Esophagus squamous epithelium (tissue), 5 donors: Measurements from ENCODE around the gene UBL3. TPM values are rescaled to one million over a fixed set of nuclear protein-coding genes. Genes with fewer than 3 reads are reported as not detected.

Experiments
- DNase-seq: peaks from one replicate; lab custom pipeline; 2025; lab: John Stamatoyannopoulos, UW
- H3K27ac ChIP-seq, 4 donors: fragments of 200-600 bp; sonication (generic); one replicate each; pipeline ENCODE4 v1.5.1; 2016 to 2019; ENCODE audit warnings: mild to moderate bottlenecking in 1 of 4
- H3K27me3 ChIP-seq, 4 donors: fragments of 200-600 bp; sonication (generic); 1 replicate in 3 of 4; 2 replicates in 1 of 4; pipeline versions ENCODE4 v1.5.1 to v1.6.0; 2017 to 2021; ENCODE audit warnings: antibody characterized with exemption in 1 of 4
- H3K36me3 ChIP-seq, 3 donors: fragments of 200-600 bp; sonication (generic); one replicate each; pipeline ENCODE4 v1.5.1; 2016 to 2019
- H3K4me1 ChIP-seq, 3 donors: fragments of 200-600 bp; sonication (generic); one replicate each; pipeline ENCODE4 v1.5.1; 2017 to 2019
- H3K4me3 ChIP-seq, 4 donors: fragments of 200-600 bp; sonication (generic); 1 replicate in 3 of 4; 2 replicates in 1 of 4; pipeline ENCODE4 v1.5.1; 2016 to 2019; ENCODE audit warnings: mild to moderate bottlenecking in 2 of 4, moderate library complexity in 1 of 4
- H3K9me3 ChIP-seq, 3 donors: fragments of 200-600 bp; sonication (generic); one replicate each; pipeline ENCODE4 v1.5.1; 2016 to 2019
- POLR2A ChIP-seq, 4 donors: fragments of 450-650 bp; IDR thresholded peaks; one replicate each; pipeline ENCODE4 v1.6.1; 2017; ENCODE audit warnings: antibody characterized with exemption in 4 of 4, mild to moderate bottlenecking in 4 of 4, moderate library complexity in 3 of 4
- WGBS, 2 donors: methylation state at CpG; one replicate each; pipeline ENCODE4 v1.1.5; 2018; 5-methylcytosine and 5-hydroxymethylcytosine counted together
- intact Hi-C: fragments of 100-400 bp; cut with DNase I; formaldehyde crosslinking; loops from one replicate; pipeline ENCODE4 v1.15.0; 2022
- total RNA-seq, 4 donors: library from RNA; depleted of rRNA; stranded (reverse); fragments of >200 nt; gene quantifications; one replicate each; pipeline ENCODE4 v1.1.0, GENCODE V29; 2016
- TF ChIP-seq, protein P1 (sequence below), 6 experiments: fragments of 450-650 bp in 4 of 6; fragments of 200-600 bp in 2 of 6; sonication (generic) in 2 of 6; IDR thresholded peaks; one replicate each; pipeline ENCODE4 v1.5.1; 2016 to 2019; ENCODE audit warnings: antibody characterized with exemption in 6 of 6, mild to moderate bottlenecking in 4 of 6, moderate library complexity in 4 of 6
- donor health status: DM: yes; HTN: yes; CAD: no.

Gene UBL3
- total RNA-seq, 4 donors from 2014 or later = 28.1 to 47.1 (median 35.4) TPM

DNA sequence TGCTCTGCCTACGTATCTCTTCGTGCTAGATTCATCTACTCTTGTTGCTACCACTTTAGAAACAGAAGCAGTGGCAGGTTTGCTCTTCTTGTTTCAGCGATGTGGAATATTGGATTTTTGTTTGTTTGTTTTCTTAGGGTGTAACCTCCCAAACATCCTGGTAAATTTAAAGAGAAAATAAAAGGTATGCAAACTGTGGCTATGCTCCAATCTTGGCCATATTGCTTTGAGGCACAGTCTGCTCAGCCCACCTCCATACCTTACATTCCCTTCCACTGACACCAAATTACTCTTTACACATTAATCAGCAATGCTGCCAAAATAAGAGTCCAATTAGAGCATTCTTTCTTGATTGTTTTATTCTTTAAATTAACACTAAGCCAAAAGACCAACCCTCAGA is 25.2 kb upstream of the UBL3 start:
- DNase-seq = no peak
- H3K27me3 ChIP-seq = peaks cover 0 to 50% (median 0%) of the 10 kb centered on the region in 4 donors
- H3K27ac ChIP-seq = no peak overlapping the region
- WGBS, 2 donors = 72 to 77% methylated on average over 3 of the region's 3 CpGs
- H3K4me1 ChIP-seq = no peaks in the 10 kb centered on the region
- intact Hi-C loops = no loop called here
- H3K4me3 ChIP-seq = no peak overlapping the region
- TF ChIP-seq, protein P1, sequence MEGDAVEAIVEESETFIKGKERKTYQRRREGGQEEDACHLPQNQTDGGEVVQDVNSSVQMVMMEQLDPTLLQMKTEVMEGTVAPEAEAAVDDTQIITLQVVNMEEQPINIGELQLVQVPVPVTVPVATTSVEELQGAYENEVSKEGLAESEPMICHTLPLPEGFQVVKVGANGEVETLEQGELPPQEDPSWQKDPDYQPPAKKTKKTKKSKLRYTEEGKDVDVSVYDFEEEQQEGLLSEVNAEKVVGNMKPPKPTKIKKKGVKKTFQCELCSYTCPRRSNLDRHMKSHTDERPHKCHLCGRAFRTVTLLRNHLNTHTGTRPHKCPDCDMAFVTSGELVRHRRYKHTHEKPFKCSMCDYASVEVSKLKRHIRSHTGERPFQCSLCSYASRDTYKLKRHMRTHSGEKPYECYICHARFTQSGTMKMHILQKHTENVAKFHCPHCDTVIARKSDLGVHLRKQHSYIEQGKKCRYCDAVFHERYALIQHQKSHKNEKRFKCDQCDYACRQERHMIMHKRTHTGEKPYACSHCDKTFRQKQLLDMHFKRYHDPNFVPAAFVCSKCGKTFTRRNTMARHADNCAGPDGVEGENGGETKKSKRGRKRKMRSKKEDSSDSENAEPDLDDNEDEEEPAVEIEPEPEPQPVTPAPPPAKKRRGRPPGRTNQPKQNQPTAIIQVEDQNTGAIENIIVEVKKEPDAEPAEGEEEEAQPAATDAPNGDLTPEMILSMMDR (IDR thresholded peaks at IDR 0.05) = no peak
- no peak for TF ChIP-seq POLR2A (IDR thresholded peaks at IDR 0.05)
- no peaks in the 10 kb centered on the region for H3K9me3 ChIP-seq
- no peaks in the 10 kb centered on the region for H3K36me3 ChIP-seq

DNA sequence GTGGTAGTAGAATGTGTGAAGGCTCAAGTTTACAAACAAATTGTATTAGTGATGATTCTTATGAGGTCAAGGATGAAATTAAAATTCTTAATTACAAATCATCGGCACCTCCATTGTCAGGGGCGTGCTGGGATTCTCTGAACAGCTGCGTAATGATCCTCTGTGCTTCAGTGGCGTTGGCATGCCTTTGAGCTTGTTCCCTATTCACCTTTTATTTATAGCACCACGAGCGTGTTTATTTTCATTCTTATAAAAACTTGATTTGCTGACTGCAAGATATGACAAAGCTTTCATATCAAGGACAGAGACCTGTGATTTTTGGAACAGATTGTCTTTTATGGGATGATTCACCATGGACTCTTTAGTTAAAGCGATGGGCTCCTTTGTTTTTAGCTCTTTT is 18.2 kb upstream of the UBL3 start:
- DNase-seq = no peak
- Histone ChIP-seq H3K9me3 (no peaks in the 10 kb centered on the region), H3K27ac (no peak overlapping the region), H3K4me1 (no peaks in the 10 kb centered on the region), H3K4me3 (no peak overlapping the region), H3K36me3 (no peaks in the 10 kb centered on the region), H3K27me3 (peaks cover 0 to 25% (median 0%) of the 10 kb centered on the region in 4 donors)
- WGBS, 2 donors = 83 to 85% methylated on average over 7 of the region's 7 CpGs
- TF ChIP-seq, protein P1 (IDR thresholded peaks at IDR 0.05) = no peak
- no peak for TF ChIP-seq POLR2A (IDR thresholded peaks at IDR 0.05)
- intact Hi-C loops = no loop called here

DNA sequence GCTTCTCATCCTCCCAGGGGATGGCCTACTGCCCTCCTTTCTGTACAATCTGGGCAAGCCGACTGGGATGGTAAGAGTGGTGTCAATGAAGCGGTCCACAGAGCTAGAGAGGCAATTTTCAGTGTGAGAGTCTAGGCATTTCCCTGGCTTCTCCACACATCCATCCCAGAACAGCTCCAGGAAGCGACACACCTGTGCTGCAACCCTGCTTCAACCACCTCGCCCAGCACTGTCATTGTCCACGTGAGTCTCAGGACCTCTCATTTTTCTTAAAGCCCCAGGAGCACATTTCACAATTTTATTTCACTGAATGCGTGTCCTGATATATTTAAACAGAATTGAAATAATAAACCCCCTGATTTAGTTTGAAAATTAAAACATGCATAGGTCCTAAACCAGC is 15.5 kb upstream of the UBL3 start:
- Histone ChIP-seq H3K4me1 (no peaks in the 10 kb centered on the region), H3K36me3 (no peaks in the 10 kb centered on the region), H3K4me3 (no peak overlapping the region), H3K27ac (no peak overlapping the region), H3K27me3 (peaks cover 0 to 24% (median 0%) of the 10 kb centered on the region in 4 donors), H3K9me3 (no peaks in the 10 kb centered on the region)
- DNase-seq = no peak
- intact Hi-C loops = no loop called here
- 49 to 73% methylated on average over 4 to 6 of the region's 6 CpGs for WGBS, 2 donors
- TF ChIP-seq POLR2A (IDR thresholded peaks at IDR 0.05) = no peak
- TF ChIP-seq, protein P1 (IDR thresholded peaks at IDR 0.05) = no peak

DNA sequence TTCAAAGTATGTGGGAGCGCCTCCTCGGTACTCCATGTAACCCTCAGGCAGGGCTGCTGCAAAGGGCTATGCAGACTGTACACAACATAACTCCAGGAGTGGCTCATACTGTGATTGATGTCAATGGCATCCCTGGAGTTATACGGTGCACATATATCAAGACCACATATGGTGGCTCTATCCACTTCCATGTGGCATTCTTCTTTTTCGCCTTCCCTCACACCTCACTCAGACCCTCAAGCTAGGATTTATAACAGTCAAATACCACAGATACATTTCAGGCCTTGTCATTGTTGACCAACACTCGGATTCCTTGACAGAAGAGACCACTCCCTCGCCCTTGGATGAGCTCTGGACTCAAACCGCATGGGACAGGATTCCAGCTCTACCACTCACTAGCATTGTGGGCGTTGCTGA is 11.3 kb upstream of the UBL3 start:
- DNase-seq = no peak
- Histone ChIP-seq H3K9me3 (no peaks in the 10 kb centered on the region), H3K36me3 (no peaks in the 10 kb centered on the region), H3K4me3 (no peak overlapping the region), H3K27ac (no peak overlapping the region), H3K4me1 (no peaks in the 10 kb centered on the region), H3K27me3 (peaks cover 0 to 13% (median 0%) of the 10 kb centered on the region in 4 donors)
- WGBS, 2 donors = 80 to 92% methylated on average over 8 of the region's 8 CpGs
- intact Hi-C loops = no loop called here
- TF ChIP-seq POLR2A (IDR thresholded peaks at IDR 0.05) = no peak
- TF ChIP-seq, protein P1 (IDR thresholded peaks at IDR 0.05) = no peak

DNA sequence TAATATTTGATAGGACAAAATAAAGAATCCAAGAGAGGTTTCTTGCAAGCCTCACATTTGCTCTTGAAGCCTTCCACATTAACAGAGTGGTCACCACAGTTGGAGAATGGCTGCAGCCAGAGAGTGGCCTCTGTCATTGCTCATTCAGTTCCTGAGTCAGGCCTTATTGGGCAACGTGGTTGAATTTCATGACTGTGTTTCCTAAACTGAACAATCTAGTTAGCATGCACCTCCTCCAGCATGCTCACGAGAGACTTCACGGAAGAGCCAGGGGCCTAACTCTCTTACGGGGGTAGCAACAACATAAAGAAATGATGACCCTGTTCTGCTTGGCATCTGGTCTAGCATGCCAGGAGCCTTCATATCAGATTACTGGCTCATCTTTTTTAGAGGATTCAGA is 9.6 kb upstream of the UBL3 start:
- intact Hi-C loops = no loop called here
- TF ChIP-seq POLR2A (IDR thresholded peaks at IDR 0.05) = no peak
- TF ChIP-seq, protein P1 (IDR thresholded peaks at IDR 0.05) = no peak
- Histone ChIP-seq H3K27ac (no peak overlapping the region), H3K36me3 (no peaks in the 10 kb centered on the region), H3K4me1 (peaks cover 0 to 4% (median 0%) of the 10 kb centered on the region in 3 donors), H3K4me3 (no peak overlapping the region), H3K9me3 (no peaks in the 10 kb centered on the region), H3K27me3 (peaks cover 0 to 13% (median 0%) of the 10 kb centered on the region in 4 donors)
- DNase-seq = no peak
- WGBS, 2 donors = 69 to 83% methylated on average over 4 of the region's 4 CpGs
